Neural progenitor cell (in vitro differentiated cells): ENCODE measurements around the gene KPNA2. TPM values are rescaled to one million over a fixed set of nuclear protein-coding genes. Genes with fewer than 3 reads are reported as not detected.

Source experiments
- DNase-seq: peaks from one replicate; pipeline ENCODE4 v3.0.0-alpha.2; 2016; ENCODE audit warnings: low spot score
- H2AFZ ChIP-seq: fragments of 200-600 bp; sonication (generic); replicated peaks from 2 replicates; pipeline ENCODE4 v1.6.1; 2016; ENCODE audit warnings: antibody characterized with exemption
- H3F3A ChIP-seq: fragments of 200-600 bp; sonication (generic); 2 replicates; pipeline ENCODE4 v1.6.1; 2016; ENCODE audit warnings: antibody characterized with exemption, low read depth
- H3K27ac ChIP-seq: fragments of 200-600 bp; sonication (generic); 2 replicates; pipeline ENCODE4 v1.5.1; 2016; ENCODE audit warnings: mild to moderate bottlenecking
- H3K27me3 ChIP-seq: fragments of 200-600 bp; sonication (generic); 2 replicates; pipeline ENCODE4 v1.6.1; 2016; ENCODE audit warnings: mild to moderate bottlenecking, moderate library complexity
- H3K36me3 ChIP-seq: fragments of 200-600 bp; sonication (generic); 2 replicates; pipeline ENCODE4 v1.5.1; 2016
- H3K4me1 ChIP-seq: fragments of 200-600 bp; sonication (generic); 2 replicates; pipeline ENCODE4 v1.6.1; 2016; ENCODE audit warnings: mixed run types
- H3K4me2 ChIP-seq: fragments of 200-600 bp; sonication (generic); 2 replicates; pipeline ENCODE4 v1.6.1; 2016
- H3K4me3 ChIP-seq: fragments of 200-600 bp; sonication (generic); 2 replicates; pipeline ENCODE4 v1.5.1; 2016
- H3K79me2 ChIP-seq: fragments of 200-600 bp; sonication (generic); 2 replicates; pipeline ENCODE4 v1.6.1; 2016; ENCODE audit warnings: low read depth
- H3K9ac ChIP-seq: fragments of 200-600 bp; sonication (generic); 2 replicates; pipeline ENCODE4 v1.6.1; 2016
- H3K9me3 ChIP-seq: fragments of 200-600 bp; sonication (generic); 2 replicates; pipeline ENCODE4 v1.5.1; 2016; ENCODE audit warnings: low read depth
- H4K20me1 ChIP-seq: fragments of 200-600 bp; sonication (generic); 2 replicates; pipeline ENCODE4 v1.6.1; 2016; ENCODE audit warnings: low read depth
- H3K27ac Mint-ChIP-seq: 3 replicates; pipeline ENCODE4 v1.8.0; 2021; ENCODE audit warnings: mixed read lengths
- H3K27me3 Mint-ChIP-seq: 2 replicates; pipeline ENCODE4 v1.8.0; 2022; ENCODE audit warnings: low read depth, mild to moderate bottlenecking, inconsistent platforms, moderate library complexity, mixed read lengths; ENCODE audit not compliant: insufficient read depth
- H3K36me3 Mint-ChIP-seq: 3 replicates; pipeline ENCODE4 v1.8.0; 2021; ENCODE audit warnings: mixed read lengths
- H3K4me1 Mint-ChIP-seq: 3 replicates; pipeline ENCODE4 v1.8.0; 2021; ENCODE audit warnings: mixed read lengths
- H3K4me3 Mint-ChIP-seq: 3 replicates; pipeline ENCODE4 v1.8.0; 2021; ENCODE audit warnings: mild to moderate bottlenecking, moderate library complexity, mixed read lengths
- H3K9me3 Mint-ChIP-seq: 3 replicates; pipeline ENCODE4 v1.8.0; 2020; ENCODE audit warnings: mixed read lengths
- CTCF ChIP-seq: fragments of 200-600 bp; sonication (generic); IDR thresholded peaks from 2 replicates; pipeline ENCODE4 v1.5.1; 2017; ENCODE audit warnings: antibody characterized with exemption, mild to moderate bottlenecking
- EZH2 ChIP-seq: fragments of 200-600 bp; sonication (generic); IDR thresholded peaks from 2 replicates; pipeline ENCODE4 v1.6.1; 2017; ENCODE audit warnings: antibody characterized with exemption, mild to moderate bottlenecking, moderate library complexity
- EZH2phosphoT487 ChIP-seq: fragments of 200-600 bp; sonication (generic); IDR thresholded peaks from 2 replicates; pipeline ENCODE4 v1.6.1; 2017; ENCODE audit warnings: antibody characterized with exemption
- total RNA-seq: library from RNA; depleted of rRNA; stranded (reverse); fragments of >200 nt; gene quantifications from 2 replicates; pipeline ENCODE4 v1.2.3, GENCODE V29; 2015; ENCODE audit warnings: low replicate concordance

KPNA2 gene
- total RNA-seq, 1 donor from 2014 or later: 549 TPM

- Histone ChIP-seq H3K4me2 (no peak overlapping the region), H3K4me3 (no peak overlapping the region), H3K9me3 (no peaks in the 10 kb centered on the region), H3K27ac (no peak overlapping the region), H2AFZ (no peak overlapping the region), H3K9ac (no peak overlapping the region), H3K27me3 (no peaks in the 10 kb centered on the region), H3K79me2 (no peaks in the 10 kb centered on the region), H3F3A (no peaks in the 10 kb centered on the region), H3K36me3 (no peaks in the 10 kb centered on the region), H3K4me1 (peaks cover 5% of the 10 kb centered on the region), H4K20me1 (no peaks in the 10 kb centered on the region)
- no peak for DNase-seq
- Mint-ChIP-seq H3K9me3 (no peaks in the 10 kb centered on the region), H3K4me1 (peaks cover 9% of the 10 kb centered on the region), H3K27ac (peak overlapping the region; percentile 90), H3K27me3 (no peaks in the 10 kb centered on the region), H3K4me3 (no peak overlapping the region), H3K36me3 (no peaks in the 10 kb centered on the region)
- TF ChIP-seq EZH2 (no peak), EZH2phosphoT487 (no peak), CTCF (no peak)
These were observed 54.3 kb downstream of the KPNA2 start for GRCh38 chr17:68089881-68090280.

DNA sequence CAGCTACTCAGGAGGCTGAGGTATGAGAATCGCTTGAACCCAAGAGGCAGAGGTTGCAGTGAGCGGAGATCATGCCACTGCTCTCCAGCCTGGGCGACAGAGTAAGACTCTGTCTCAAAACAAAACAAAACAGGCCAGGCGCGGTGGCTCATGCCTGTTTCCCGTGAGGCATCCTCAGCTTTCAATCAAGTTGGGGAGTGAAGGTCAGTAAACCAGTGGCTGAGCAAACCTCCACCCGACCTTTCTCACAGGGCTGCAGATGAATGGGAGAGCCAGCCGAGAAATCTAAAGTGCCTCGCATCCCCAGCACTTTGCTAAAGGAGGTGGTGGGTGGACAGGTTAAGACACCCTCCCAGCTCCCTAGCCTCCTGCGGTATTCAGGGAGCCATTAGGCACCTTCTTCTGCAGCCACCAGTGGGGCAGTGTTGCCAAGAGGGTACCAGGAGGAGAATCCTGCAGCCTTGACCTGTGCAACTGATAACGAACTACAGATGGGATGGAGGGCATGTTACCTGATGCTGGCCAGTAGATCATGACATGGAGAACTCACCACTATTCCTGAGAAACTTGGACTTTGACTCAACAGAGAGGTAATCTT, 59.0 kb downstream of the KPNA2 start:
- Mint-ChIP-seq H3K27ac (no peak overlapping the region), H3K36me3 (no peaks in the 10 kb centered on the region), H3K4me1 (no peaks in the 10 kb centered on the region), H3K9me3 (no peaks in the 10 kb centered on the region), H3K4me3 (no peak overlapping the region), H3K27me3 (no peaks in the 10 kb centered on the region)
- no peak overlapping the region for H3K9ac ChIP-seq
- no peak overlapping the region for H3K4me2 ChIP-seq
- H3K79me2 ChIP-seq: no peaks in the 10 kb centered on the region
- no peaks in the 10 kb centered on the region for H4K20me1 ChIP-seq
- no peak overlapping the region for H3K4me3 ChIP-seq
- H3K4me1 ChIP-seq: no peaks in the 10 kb centered on the region
- no peaks in the 10 kb centered on the region for H3F3A ChIP-seq
- no peaks in the 10 kb centered on the region for H3K36me3 ChIP-seq
- DNase-seq: no peak
- H3K9me3 ChIP-seq: no peaks in the 10 kb centered on the region
- TF ChIP-seq CTCF: no peak
- no peaks in the 10 kb centered on the region for H3K27me3 ChIP-seq
- H2AFZ ChIP-seq: no peak overlapping the region
- no peak overlapping the region for H3K27ac ChIP-seq

DNA sequence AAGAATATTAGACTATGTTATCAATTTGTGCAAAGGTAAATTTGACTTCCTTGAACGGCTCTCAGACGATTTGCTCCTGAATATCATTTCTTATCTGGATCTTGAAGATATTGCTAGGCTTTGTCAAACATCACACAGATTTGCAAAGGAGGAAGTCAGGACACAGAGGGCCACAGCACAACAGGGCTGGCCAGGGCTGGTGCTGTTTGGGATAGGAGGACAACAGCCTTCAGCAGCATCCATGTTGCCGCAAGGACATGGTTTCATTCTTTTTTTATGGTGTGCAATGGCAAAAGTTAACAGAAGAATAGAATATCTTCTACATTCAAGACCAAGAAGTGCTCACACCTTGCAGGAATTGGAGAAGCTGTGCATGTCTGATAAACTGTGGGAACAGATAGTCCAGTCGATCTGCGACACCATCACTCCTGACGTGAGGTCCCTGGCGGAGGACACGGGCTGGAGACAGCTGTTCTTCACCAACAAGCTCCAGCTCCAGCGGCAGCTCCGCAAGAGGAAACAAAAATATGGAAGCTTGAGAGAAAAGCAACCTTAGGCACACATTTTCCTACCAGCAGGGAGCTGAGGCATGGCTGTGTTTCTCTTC, 59.8 kb downstream of the KPNA2 start:
- Histone ChIP-seq H3K27ac (no peak overlapping the region), H3K9me3 (no peaks in the 10 kb centered on the region), H3K4me1 (no peaks in the 10 kb centered on the region), H3K4me3 (no peak overlapping the region), H3K79me2 (no peaks in the 10 kb centered on the region), H3K9ac (no peak overlapping the region), H3K4me2 (no peak overlapping the region), H4K20me1 (no peaks in the 10 kb centered on the region), H3K36me3 (no peaks in the 10 kb centered on the region), H2AFZ (no peak overlapping the region), H3K27me3 (peaks cover 6% of the 10 kb centered on the region), H3F3A (no peaks in the 10 kb centered on the region)
- no peak for DNase-seq
- Mint-ChIP-seq H3K9me3 (peaks cover 5% of the 10 kb centered on the region), H3K4me1 (no peaks in the 10 kb centered on the region), H3K4me3 (no peak overlapping the region), H3K27me3 (peaks cover 2% of the 10 kb centered on the region), H3K27ac (no peak overlapping the region), H3K36me3 (no peaks in the 10 kb centered on the region)
- TF ChIP-seq EZH2 (no peak), CTCF (no peak), EZH2phosphoT487 (no peak)
